IPS-11a (cell line): ENCODE measurements around the gene SULT6B1.

Experiments
- H3K4me3 ChIP-seq: one replicate; pipeline ENCODE4 v1.5.1; 2013; ENCODE audit warnings: low read depth, low read length, control low read depth

The SULT6B1 gene

GRCh38 chr2:37196320-37197195 is 8.1 kb upstream of the SULT6B1 start, which contains the start of gene CEBPZOS:
Gene CEBPZOS, plus strand, starts transcription at chr2:37196496. Its CDS starts 3,209 bp downstream, at chr2:37199705.
- H3K4me3 ChIP-seq: peak within 1 kb of the TSS; percentile 84

- H3K4me3 ChIP-seq: peak overlapping the region; percentile 84
Observed at GRCh38 chr2:37195862-37196319, 7.4 kb upstream of the SULT6B1 start.

- H3K4me3 ChIP-seq: no peak overlapping the region
Observed at GRCh38 chr2:37192551-37192950, 4.1 kb upstream of the SULT6B1 start.

GRCh38 chr2:37191747-37192146 is 3.3 kb upstream of the SULT6B1 start:
- H3K4me3 ChIP-seq: no peak overlapping the region

- H3K4me3 ChIP-seq: no peak overlapping the region
Observed at GRCh38 chr2:37191253-37191652, 2.8 kb upstream of the SULT6B1 start.

GRCh38 chr2:37190290-37190689 is 1.8 kb upstream of the SULT6B1 start:
- no peak overlapping the region for H3K4me3 ChIP-seq

- H3K4me3 ChIP-seq: no peak overlapping the region
Observed at GRCh38 chr2:37189452-37190153, 1.1 kb upstream of the SULT6B1 start.

- no peak overlapping the region for H3K4me3 ChIP-seq
Observed at GRCh38 chr2:37181726-37182684, 6.5 kb downstream of the SULT6B1 start.

- H3K4me3 ChIP-seq: no peak overlapping the region
Observed at GRCh38 chr2:37180640-37181039, 7.8 kb downstream of the SULT6B1 start.

GRCh38 chr2:37180006-37180639 is 8.3 kb downstream of the SULT6B1 start:
- no peak overlapping the region for H3K4me3 ChIP-seq

- H3K4me3 ChIP-seq: no peak overlapping the region
Observed at GRCh38 chr2:37173741-37174140, 14.7 kb downstream of the SULT6B1 start.

GRCh38 chr2:37171624-37171950 is 16.9 kb downstream of the SULT6B1 start:
- no peak overlapping the region for H3K4me3 ChIP-seq

- H3K4me3 ChIP-seq: no peak overlapping the region
Observed at GRCh38 chr2:37168217-37168981, 20.1 kb downstream of the SULT6B1 start.

GRCh38 chr2:37167636-37168180 is 20.8 kb downstream of the SULT6B1 start:
- no peak overlapping the region for H3K4me3 ChIP-seq

- no peak overlapping the region for H3K4me3 ChIP-seq
Observed at GRCh38 chr2:37164757-37165156, 23.7 kb downstream of the SULT6B1 start.

- peak within 1 kb of the TSS; percentile 60 for H3K4me3 ChIP-seq
Observed at GRCh38 chr2:37156857-37157714, 31.4 kb downstream of the SULT6B1 start, which contains the start of gene EIF2AK2. Gene EIF2AK2, minus strand, starts transcription at chr2:37156980. Its CDS starts 9,174 bp downstream, at chr2:37147806.

GRCh38 chr2:37156071-37156856 is 32.2 kb downstream of the SULT6B1 start:
- peak overlapping the region; percentile 60 for H3K4me3 ChIP-seq

GRCh38 chr2:37154785-37155184 is 33.7 kb downstream of the SULT6B1 start:
- no peak overlapping the region for H3K4me3 ChIP-seq
